ENCODE results near the gene C10orf105.

DNA sequence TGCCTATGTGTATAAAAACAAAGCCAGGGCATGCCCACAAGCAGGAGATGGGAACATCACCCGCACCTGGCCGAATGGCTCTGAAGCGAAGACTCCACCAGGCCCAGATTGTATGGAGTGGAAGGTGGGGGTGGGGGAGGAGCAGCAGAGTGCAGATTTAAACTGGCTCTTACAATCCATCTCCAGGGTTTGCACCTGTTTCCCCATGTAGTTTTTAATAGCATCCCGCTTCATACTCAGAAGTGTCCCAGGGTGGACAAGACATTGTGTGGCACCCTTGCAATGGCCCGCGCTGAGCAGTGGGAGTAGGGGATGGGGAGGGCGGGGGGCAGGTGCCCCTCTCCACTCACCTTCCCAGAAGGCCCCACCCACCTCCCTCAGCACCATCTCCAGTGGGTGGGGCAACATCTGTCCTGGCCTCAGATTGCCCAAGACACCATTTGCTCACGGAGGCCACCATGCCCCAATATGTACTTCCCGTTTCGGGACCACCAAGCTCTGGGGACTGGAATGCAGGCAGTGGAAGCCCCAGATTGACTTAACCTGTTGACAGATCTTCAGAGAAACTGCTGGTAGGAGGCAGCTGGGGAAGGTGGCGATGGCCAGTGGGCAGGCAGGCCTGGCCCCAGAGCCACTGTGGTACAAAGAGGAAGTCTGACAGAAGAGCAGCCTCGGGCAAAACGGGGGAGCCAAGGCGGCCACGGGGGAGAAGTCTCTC, 30.7 kb upstream of the C10orf105 start:
- TF ChIP-seq EZH2 (IDR thresholded peaks at IDR 0.05; ENCODE audit: low read depth, low read length, severe bottlenecking) = no peak
- TF ChIP-seq POLR2AphosphoS5 (IDR thresholded peaks at IDR 0.05; ENCODE audit: low read depth, low read length) = no peak
- TF ChIP-seq, protein P1, sequence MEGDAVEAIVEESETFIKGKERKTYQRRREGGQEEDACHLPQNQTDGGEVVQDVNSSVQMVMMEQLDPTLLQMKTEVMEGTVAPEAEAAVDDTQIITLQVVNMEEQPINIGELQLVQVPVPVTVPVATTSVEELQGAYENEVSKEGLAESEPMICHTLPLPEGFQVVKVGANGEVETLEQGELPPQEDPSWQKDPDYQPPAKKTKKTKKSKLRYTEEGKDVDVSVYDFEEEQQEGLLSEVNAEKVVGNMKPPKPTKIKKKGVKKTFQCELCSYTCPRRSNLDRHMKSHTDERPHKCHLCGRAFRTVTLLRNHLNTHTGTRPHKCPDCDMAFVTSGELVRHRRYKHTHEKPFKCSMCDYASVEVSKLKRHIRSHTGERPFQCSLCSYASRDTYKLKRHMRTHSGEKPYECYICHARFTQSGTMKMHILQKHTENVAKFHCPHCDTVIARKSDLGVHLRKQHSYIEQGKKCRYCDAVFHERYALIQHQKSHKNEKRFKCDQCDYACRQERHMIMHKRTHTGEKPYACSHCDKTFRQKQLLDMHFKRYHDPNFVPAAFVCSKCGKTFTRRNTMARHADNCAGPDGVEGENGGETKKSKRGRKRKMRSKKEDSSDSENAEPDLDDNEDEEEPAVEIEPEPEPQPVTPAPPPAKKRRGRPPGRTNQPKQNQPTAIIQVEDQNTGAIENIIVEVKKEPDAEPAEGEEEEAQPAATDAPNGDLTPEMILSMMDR (IDR thresholded peaks at IDR 0.05; ENCODE audit: control extremely low read depth in 1 of 3, insufficient read depth in 1 of 3, low read depth in 1 of 3, low read length in 3 of 3) = no peak
- no peak for TF ChIP-seq JUN (IDR thresholded peaks at IDR 0.05; ENCODE audit: low read depth, low read length)
- TF ChIP-seq ZNF274 (IDR thresholded peaks at IDR 0.05; ENCODE audit: borderline replicate concordance, extremely low read depth, low read length) = no peak
- no peak for TF ChIP-seq CHD1 (IDR thresholded peaks at IDR 0.05; ENCODE audit: low read depth, low read length)
- no peak for TF ChIP-seq GABPA (IDR thresholded peaks at IDR 0.05; ENCODE audit: borderline replicate concordance, insufficient read depth, low read length)
- TF ChIP-seq RBBP5 (IDR thresholded peaks at IDR 0.05; ENCODE audit: borderline replicate concordance, low read depth, low read length) = no peak
- no peak for TF ChIP-seq POLR2A (IDR thresholded peaks at IDR 0.05; ENCODE audit: control extremely low read depth in 1 of 2, low read depth in 2 of 2, low read length in 2 of 2)
- TF ChIP-seq KDM1A (IDR thresholded peaks at IDR 0.05; ENCODE audit: borderline replicate concordance, low read length) = no peak
- no peak for TF ChIP-seq TEAD4 (IDR thresholded peaks at IDR 0.05; ENCODE audit: low read depth, low read length)
- TF ChIP-seq, protein P2, sequence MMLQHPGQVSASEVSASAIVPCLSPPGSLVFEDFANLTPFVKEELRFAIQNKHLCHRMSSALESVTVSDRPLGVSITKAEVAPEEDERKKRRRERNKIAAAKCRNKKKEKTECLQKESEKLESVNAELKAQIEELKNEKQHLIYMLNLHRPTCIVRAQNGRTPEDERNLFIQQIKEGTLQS (IDR thresholded peaks at IDR 0.05; ENCODE audit: insufficient read depth, low read depth, low read length) = no peak
- TF ChIP-seq, protein P3, sequence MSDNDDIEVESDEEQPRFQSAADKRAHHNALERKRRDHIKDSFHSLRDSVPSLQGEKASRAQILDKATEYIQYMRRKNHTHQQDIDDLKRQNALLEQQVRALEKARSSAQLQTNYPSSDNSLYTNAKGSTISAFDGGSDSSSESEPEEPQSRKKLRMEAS (IDR thresholded peaks at IDR 0.05) = no peak
